Fibroblast of skin of scalp (primary cell): ENCODE measurements around the gene BUD31. TPM values are rescaled to one million over a fixed set of nuclear protein-coding genes. Genes with fewer than 3 reads are reported as not detected.
"Not testable (repeated sequence)": the region's sequence is repeated elsewhere in the genome, so short reads cannot be mapped to it uniquely, and the experiment has no call there.

Experiments
- DNase-seq: peaks from one replicate; pipeline ENCODE4 v3.0.0-alpha.2; 2013
- polyA plus RNA-seq, 2 experiments: library from polyadenylated mRNA; unstranded; fragments of 120-200 nt; gene quantifications; one replicate each; pipeline ENCODE4 v1.2.1, GENCODE V29; 2013; ENCODE audit not compliant: insufficient read length in 2 of 2

Gene BUD31
- polyA plus RNA-seq (2013, experiment 1 of 2; ENCODE audit: insufficient read length), result 206 TPM
- polyA plus RNA-seq (2013, experiment 2 of 2; ENCODE audit: insufficient read length), result 206 TPM

DNA sequence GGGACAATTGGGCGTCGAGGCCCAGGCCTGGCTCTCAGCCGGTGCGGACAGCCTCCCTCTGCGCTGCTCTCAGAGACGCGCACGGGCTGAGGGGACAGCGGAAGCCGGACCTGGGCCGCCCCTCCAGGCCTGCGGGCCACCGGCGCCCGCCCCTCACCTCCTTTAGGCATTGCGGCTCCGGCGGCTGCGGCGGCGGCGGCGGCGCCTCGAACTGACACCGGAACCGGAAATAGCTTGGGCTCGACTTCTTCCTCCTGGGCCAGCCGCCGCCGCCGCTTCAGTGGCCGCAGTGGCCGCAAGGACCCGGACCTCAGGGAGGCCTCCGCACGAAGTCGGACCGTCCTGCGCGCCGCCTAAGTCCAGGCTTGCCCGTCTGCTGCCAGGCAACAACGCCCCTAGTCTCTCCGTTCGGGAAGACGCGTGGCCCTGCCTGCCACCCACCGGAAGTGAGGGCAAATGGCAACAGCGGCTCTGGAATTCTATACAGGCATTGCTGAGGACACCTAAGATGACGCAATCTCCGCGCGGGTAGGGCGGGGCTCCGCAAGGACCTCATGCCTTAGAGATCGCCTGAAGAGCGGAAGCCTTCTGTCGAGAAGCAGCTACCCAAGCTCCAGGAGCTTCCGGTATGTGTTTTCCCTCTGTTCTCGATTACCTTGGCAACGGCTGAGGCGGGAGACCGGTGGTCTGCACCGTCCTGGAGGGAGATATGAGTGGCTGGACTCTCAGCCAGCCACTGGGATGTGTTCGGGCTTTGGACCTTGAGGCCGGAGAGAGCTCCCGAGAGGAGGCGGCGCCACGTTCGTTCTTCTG, at the start of gene BUD31, which contains the start of gene PDAP1:
Gene BUD31, plus strand, starts transcription at position 591 of the 813 bp plus-strand sequence. CDS start 2,124 bp downstream, outside the sequence.
Gene PDAP1, minus strand, starts transcription at position 219 of the 813 bp plus-strand sequence. Its CDS starts 49 bp downstream, at position 170.
- DNase-seq, result peak; percentile 95

- DNase-seq, result no peak
Measured at GRCh38 chr7:99359465-99360154, 49.2 kb upstream of the BUD31 start.

DNA sequence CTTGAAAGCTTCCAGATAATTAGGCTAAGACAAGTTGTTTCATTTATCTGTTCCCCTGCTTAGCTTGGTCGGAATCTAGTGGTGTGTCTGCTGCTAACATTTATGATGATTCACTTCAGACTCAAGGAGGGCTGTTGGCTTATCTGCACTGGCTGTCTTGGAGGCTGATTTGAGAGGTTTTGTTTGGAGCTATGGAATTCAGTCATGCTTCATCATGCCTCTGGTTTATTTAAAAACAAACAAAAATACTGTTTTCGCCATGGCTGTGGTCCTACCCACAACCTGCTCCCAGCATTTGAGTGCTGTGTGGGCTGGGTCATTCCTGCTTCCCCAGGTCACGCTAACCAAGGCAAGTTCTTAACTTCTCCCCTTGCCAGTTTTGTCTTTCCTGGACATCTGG, 46.0 kb upstream of the BUD31 start:
- DNase-seq, result no peak

- no peak for DNase-seq
Measured at GRCh38 chr7:99363286-99363685, 45.5 kb upstream of the BUD31 start.

- DNase-seq, result no peak
Measured at GRCh38 chr7:99365318-99366141, 43.2 kb upstream of the BUD31 start.

DNA sequence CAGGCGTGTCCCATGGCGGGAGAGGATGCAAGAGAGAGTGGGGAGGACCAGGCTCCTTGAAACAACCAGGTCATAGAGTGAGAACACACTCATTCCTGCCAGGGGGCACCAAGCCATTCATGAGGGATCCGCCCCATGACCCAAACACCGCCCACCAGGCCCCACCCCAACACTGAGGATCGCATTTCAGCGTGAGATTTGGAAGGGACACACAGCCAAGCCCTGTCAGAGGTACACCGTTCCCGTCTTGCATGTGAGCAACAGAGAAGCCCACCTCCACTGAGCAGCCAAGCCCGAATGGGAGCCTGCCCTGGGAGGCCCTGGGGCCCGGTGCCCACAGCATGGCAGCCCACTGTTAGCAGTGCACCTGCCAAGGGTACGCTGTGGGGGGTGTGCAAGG, 42.1 kb upstream of the BUD31 start:
- DNase-seq, result no peak

GRCh38 chr7:99368750-99369389, 39.9 kb upstream of the BUD31 start:
- no peak for DNase-seq

DNA sequence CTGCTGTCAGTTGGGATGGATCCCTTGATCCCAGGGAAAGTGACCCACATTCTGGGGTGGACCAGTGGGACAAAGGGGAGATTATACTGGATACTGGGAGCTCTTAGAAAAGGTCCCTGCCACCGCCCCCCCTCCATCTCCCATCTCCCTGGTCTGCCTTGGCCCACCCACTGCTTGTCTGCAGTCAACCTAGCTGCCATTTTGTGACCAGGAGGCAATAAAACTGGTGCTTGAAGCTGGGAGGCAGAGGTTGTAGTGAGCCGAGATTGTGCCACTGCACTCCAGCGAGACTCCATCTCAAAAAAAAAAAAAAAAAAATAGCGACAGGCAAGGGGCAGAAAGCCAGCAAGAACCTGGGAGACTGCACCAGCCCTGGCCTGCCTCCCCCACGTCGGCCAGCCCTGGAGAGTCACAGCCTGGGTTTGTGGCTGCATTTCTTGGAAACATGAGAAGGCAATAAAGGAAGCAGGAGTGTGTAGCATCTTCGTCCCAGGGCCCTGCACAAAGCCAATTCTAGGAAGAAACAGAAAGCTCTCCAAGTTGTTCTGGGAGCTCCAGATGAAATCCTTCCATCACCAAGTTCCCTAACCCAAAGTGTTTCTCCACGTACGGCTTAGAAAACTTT, 38.9 kb upstream of the BUD31 start:
- no peak for DNase-seq

- DNase-seq, result no peak
Measured at GRCh38 chr7:99371376-99371920, 37.3 kb upstream of the BUD31 start.

DNA sequence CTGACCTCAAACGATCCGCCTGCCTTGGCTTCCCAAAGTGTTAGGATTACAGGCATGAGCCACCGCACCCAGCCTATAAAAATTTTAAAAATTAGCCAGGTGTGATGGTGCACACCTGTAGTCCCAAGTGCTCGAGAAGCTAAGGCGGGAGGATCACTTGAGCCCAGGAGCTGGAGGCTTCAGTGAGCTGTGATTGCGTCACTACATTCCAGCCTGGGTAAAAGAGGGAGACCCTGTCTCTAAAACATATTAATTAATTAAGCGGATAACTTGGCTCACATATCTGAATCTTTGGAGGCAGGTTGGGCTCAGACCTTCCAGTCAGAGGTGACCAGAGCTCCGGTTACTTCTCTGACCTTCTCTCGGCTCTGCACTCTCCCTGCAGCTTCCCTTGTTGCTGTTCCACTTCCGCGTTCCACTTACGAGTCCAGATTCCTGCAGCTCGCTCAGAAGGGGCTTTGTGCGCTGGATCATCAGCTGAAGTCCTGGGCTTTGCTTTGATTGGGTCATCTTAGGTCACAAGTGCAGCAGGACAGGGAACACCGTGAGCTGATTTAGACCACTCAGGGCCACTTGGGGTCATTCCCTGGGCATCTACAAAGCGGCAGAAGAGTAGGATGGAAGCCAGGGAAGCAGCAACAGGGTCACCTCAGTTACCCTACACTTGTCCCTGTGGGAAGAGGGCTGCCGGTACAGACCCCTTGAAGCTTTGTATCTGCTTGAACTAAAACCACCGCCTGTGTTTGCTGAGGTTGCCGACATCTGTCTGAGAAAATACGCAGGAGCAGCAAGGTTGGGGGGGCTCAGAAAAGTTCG, 36.3 kb upstream of the BUD31 start:
- peak; percentile 54 for DNase-seq

DNA sequence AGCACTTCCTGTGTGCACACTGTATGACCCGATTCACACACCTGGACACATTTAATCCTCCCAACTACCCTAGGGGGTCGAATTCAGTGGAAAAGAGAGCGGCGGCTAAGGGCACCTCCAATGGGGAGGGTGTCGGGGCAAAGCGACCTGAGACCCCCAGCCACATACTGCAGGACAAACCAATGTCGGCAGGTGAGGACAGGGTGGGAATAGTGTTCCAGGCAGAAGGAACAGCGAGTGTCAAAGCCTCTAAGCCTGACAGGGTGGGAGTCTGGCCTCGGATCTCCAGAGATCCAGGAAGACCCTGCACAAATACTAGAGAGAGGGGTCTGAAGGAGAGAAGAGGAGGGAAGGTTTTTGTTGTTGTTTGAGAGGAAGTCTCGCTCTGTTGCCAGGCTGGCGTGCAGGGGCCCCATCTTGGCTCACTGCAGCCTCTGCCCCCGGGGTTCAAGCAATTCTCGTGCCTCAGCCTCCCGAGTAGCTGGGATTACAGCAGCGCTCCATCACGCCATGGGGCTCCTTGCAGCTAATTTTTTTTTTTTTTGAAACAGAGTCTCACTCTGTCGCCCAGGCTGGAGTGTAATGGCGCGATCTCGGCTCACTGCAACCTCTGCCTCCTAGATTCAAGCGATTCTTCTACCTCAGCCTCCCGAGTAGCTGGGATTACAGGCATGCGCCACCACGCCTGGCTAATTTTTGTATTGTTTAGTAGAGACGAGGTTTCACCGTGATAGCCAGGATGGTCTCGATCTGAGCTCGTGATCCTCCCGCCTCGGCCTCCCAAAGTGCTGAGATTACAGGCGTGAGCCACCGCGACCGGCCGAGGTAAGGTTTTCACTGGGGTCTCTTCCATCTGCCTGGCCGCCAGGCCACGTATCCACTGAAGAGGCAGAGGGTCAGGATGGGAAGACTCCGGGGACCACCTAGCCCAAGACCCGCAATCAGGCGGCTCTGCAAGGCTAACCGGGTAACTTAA, 35.4 kb upstream of the BUD31 start:
- DNase-seq, result no peak

GRCh38 chr7:99374111-99375064, 34.4 kb upstream of the BUD31 start, which contains the start of gene ARPC1B:
Gene ARPC1B (plus strand): TSS chr7:99374730. CDS start chr7:99385715, 10,985 bp downstream.
- peak; percentile 68 for DNase-seq

GRCh38 chr7:99375070-99375807, 33.5 kb upstream of the BUD31 start:
- peak; percentile 71 for DNase-seq

DNA sequence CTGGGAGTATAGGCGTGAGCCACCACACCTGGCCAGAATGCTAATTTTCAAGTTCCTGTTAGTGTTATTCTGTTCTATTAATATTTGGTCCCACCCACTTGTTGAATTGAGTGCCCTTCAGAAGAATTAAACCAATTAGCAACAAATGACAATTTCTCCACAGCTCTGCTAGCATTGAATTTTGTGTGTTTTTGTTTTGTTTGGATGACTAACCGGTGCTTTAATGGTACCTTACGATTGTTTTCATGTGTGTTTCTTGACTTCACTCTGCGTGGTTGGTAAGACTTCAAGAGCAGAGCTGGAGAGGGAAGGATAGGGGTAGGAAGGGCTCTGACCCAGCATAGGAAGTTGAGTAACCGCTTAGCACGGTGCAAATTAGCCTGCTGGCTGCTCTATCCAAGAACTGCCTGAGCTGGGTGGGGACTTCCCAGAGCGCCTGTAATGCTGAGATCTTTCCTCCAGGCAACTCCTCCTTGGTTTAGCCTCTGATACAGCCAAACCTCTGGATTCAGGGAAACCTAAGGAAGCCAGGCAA, 29.7 kb upstream of the BUD31 start:
- peak; percentile 76 for DNase-seq

DNA sequence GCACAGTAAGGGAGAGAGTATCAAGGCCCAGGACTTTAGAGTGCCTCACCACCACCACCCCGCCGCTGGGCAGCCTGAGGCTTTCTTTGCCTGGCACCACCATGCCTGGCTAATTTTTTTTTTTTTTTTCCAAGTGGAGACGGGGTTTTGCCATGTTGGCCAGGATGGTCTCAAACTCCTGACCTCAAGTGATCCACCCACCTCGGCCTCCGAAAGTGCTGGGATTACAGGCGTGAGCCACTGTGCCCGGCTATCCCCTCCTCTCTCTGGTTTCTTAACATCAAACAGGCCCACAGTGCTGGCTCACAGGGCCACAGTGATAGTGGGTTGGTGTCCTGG, 29.1 kb upstream of the BUD31 start:
- not testable (repeated sequence) for DNase-seq

GRCh38 chr7:99380032-99380822, 28.5 kb upstream of the BUD31 start:
- peak; percentile 47 for DNase-seq
